ENCODE data around the gene WNT1. TPM values are rescaled to one million over a fixed set of nuclear protein-coding genes. Genes with fewer than 3 reads are reported as not detected.

WNT1 gene
- total RNA-seq, 1 donor from 2014 or later, result not detected

GRCh38 chr12:49019443-49020324 is 41.6 kb downstream of the WNT1 start:
- peaks cover 19% of the 10 kb centered on the region for H3K4me1 Mint-ChIP-seq
- Histone ChIP-seq H2AFZ (replicated peaks) (no peak overlapping the region), H3K9ac (no peak overlapping the region), H4K20me1 (ENCODE audit: low read depth) (no peaks in the 10 kb centered on the region), H3F3A (ENCODE audit: low read depth) (peaks cover 30% of the 10 kb centered on the region), H3K27ac (no peak overlapping the region), H3K9me3 (ENCODE audit: low read depth) (no peaks in the 10 kb centered on the region), H3K36me3 (no peaks in the 10 kb centered on the region), H3K4me1 (peaks cover 3% of the 10 kb centered on the region), H3K27me3 (no peaks in the 10 kb centered on the region), H3K4me3 (peak overlapping the region; percentile 80), H3K4me2 (peak overlapping the region; percentile 91), H3K79me2 (ENCODE audit: low read depth) (no peaks in the 10 kb centered on the region)
- no peaks in the 10 kb centered on the region for H3K9me3 Mint-ChIP-seq
- DNase-seq (ENCODE audit: low spot score), result peak; percentile 38
- peaks cover 20% of the 10 kb centered on the region for H3K36me3 Mint-ChIP-seq
- H3K27ac Mint-ChIP-seq, result no peak overlapping the region
- TF ChIP-seq EZH2 (IDR thresholded peaks at IDR 0.05) (no peak), EZH2phosphoT487 (IDR thresholded peaks at IDR 0.05) (no peak), CTCF (IDR thresholded peaks at IDR 0.05) (peak; percentile 46)
- H3K4me3 Mint-ChIP-seq, result peak overlapping the region; percentile 95
- H3K27me3 Mint-ChIP-seq (ENCODE audit: insufficient read depth, low read depth), result peaks cover 2% of the 10 kb centered on the region

GRCh38 chr12:49020441-49020840 is 42.3 kb downstream of the WNT1 start:
- H3K27me3 ChIP-seq, result no peaks in the 10 kb centered on the region
- H3K4me1 Mint-ChIP-seq, result peaks cover 19% of the 10 kb centered on the region
- no peaks in the 10 kb centered on the region for H3K79me2 ChIP-seq (ENCODE audit: low read depth)
- H3K9me3 Mint-ChIP-seq, result no peaks in the 10 kb centered on the region
- peaks cover 24% of the 10 kb centered on the region for H3K36me3 Mint-ChIP-seq
- H3K4me1 ChIP-seq, result peaks cover 3% of the 10 kb centered on the region
- H3K27ac ChIP-seq, result no peak overlapping the region
- peaks cover 2% of the 10 kb centered on the region for H3K27me3 Mint-ChIP-seq (ENCODE audit: insufficient read depth, low read depth)
- DNase-seq (ENCODE audit: low spot score), result no peak
- peaks cover 30% of the 10 kb centered on the region for H3F3A ChIP-seq (ENCODE audit: low read depth)
- no peak overlapping the region for H3K9ac ChIP-seq
- no peak overlapping the region for H2AFZ ChIP-seq (replicated peaks)
- H3K36me3 ChIP-seq, result no peaks in the 10 kb centered on the region
- no peak overlapping the region for H3K4me3 ChIP-seq
- TF ChIP-seq EZH2 (IDR thresholded peaks at IDR 0.05), result no peak
- no peak for TF ChIP-seq CTCF (IDR thresholded peaks at IDR 0.05)
- no peak for TF ChIP-seq EZH2phosphoT487 (IDR thresholded peaks at IDR 0.05)
- H3K27ac Mint-ChIP-seq, result no peak overlapping the region
- no peak overlapping the region for H3K4me3 Mint-ChIP-seq
- no peaks in the 10 kb centered on the region for H3K9me3 ChIP-seq (ENCODE audit: low read depth)
- no peak overlapping the region for H3K4me2 ChIP-seq
- no peaks in the 10 kb centered on the region for H4K20me1 ChIP-seq (ENCODE audit: low read depth)

- Histone ChIP-seq H2AFZ (replicated peaks) (no peak overlapping the region), H3K4me3 (no peak overlapping the region), H3K9ac (no peak overlapping the region), H3K27me3 (no peaks in the 10 kb centered on the region), H3K27ac (no peak overlapping the region), H3K4me1 (peaks cover 3% of the 10 kb centered on the region), H4K20me1 (ENCODE audit: low read depth) (no peaks in the 10 kb centered on the region), H3K9me3 (ENCODE audit: low read depth) (no peaks in the 10 kb centered on the region), H3K36me3 (peaks cover 2% of the 10 kb centered on the region), H3K79me2 (ENCODE audit: low read depth) (no peaks in the 10 kb centered on the region), H3K4me2 (no peak overlapping the region), H3F3A (ENCODE audit: low read depth) (peaks cover 30% of the 10 kb centered on the region)
- no peak overlapping the region for H3K4me3 Mint-ChIP-seq
- no peaks in the 10 kb centered on the region for H3K9me3 Mint-ChIP-seq
- H3K27ac Mint-ChIP-seq, result no peak overlapping the region
- TF ChIP-seq EZH2 (IDR thresholded peaks at IDR 0.05) (no peak), EZH2phosphoT487 (IDR thresholded peaks at IDR 0.05) (no peak), CTCF (IDR thresholded peaks at IDR 0.05) (no peak)
- peaks cover 19% of the 10 kb centered on the region for H3K4me1 Mint-ChIP-seq
- no peaks in the 10 kb centered on the region for H3K27me3 Mint-ChIP-seq (ENCODE audit: insufficient read depth, low read depth)
- no peak for DNase-seq (ENCODE audit: low spot score)
- peaks cover 31% of the 10 kb centered on the region for H3K36me3 Mint-ChIP-seq
These were observed 43.3 kb downstream of the WNT1 start for GRCh38 chr12:49021292-49021915.
